BJ (cell line): Measurements from ENCODE around the gene TSHZ2. TPM values are rescaled to one million over a fixed set of nuclear protein-coding genes. Genes with fewer than 3 reads are reported as not detected.

Source experiments
- CTCF ChIA-PET: fragments of 350-600 bp; formaldehyde crosslinking; extraction: SDS; loops from one replicate; lab custom pipeline; 2021; ENCODE audit warnings: antibody characterized with exemption, inconsistent platforms; lab: Yijun Ruan, JAX
- POLR2A ChIA-PET: fragments of 300-600 bp; sonication (Branson Sonifier 250); formaldehyde crosslinking; extraction: SDS; loops from one replicate; lab custom pipeline; 2021; ENCODE audit warnings: antibody characterized with exemption; lab: Charles Lee
- DNase-seq: peaks from one replicate; pipeline ENCODE4 v3.0.0-alpha.2; 2011; ENCODE audit warnings: low read depth
- H3K27me3 ChIP-seq: 2 replicates; pipeline ENCODE4 v1.6.0; 2011; ENCODE audit warnings: low read length; ENCODE audit not compliant: control insufficient read depth, insufficient read depth
- H3K36me3 ChIP-seq: 2 replicates; pipeline ENCODE4 v1.5.1; 2011; ENCODE audit warnings: low read length; ENCODE audit not compliant: control insufficient read depth, insufficient read depth
- H3K4me3 ChIP-seq: 2 replicates; pipeline ENCODE4 v1.5.1; 2011; ENCODE audit warnings: low read depth, mild to moderate bottlenecking, control low read depth, low read length
- polyA plus RNA-seq: library from polyadenylated mRNA; depleted of rRNA; stranded (reverse); fragments of >200 nt; gene quantifications from 2 replicates; pipeline ENCODE4 v1.2.3, GENCODE V29; 2011
- TF ChIP-seq, protein P1 (sequence below): IDR thresholded peaks from 2 replicates; pipeline ENCODE4 v1.5.1; 2011; ENCODE audit warnings: low read depth, mild to moderate bottlenecking, control low read depth, inconsistent platforms, low read length, moderate library complexity; ENCODE audit not compliant: insufficient read depth

The TSHZ2 gene
- polyA plus RNA-seq, 1 experiment: not detected

DNA sequence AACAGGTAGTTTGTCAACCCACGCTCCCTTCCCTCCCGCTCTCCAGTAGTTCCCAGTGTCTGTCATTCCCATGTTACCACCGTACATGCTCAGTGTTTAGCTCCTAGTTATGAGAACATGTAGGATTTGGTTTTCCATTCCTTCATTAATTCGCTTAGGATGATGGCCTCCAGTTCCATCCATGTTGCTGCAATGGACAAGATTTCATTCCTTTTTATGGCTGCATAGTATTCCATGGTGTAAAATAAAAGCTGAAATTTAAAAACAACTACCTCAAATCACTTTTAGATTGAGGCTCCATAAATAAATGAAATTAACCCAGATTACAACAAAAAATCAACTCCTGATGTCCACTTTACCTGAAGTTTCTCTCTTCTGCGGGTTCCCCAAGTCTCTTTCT lies 430.9 kb downstream of the TSHZ2 start:
- no peak overlapping the region for H3K4me3 ChIP-seq
- CTCF ChIA-PET: no interaction called here
- no peaks in the 10 kb centered on the region for H3K27me3 ChIP-seq
- no peak for DNase-seq
- TF ChIP-seq, protein P1, sequence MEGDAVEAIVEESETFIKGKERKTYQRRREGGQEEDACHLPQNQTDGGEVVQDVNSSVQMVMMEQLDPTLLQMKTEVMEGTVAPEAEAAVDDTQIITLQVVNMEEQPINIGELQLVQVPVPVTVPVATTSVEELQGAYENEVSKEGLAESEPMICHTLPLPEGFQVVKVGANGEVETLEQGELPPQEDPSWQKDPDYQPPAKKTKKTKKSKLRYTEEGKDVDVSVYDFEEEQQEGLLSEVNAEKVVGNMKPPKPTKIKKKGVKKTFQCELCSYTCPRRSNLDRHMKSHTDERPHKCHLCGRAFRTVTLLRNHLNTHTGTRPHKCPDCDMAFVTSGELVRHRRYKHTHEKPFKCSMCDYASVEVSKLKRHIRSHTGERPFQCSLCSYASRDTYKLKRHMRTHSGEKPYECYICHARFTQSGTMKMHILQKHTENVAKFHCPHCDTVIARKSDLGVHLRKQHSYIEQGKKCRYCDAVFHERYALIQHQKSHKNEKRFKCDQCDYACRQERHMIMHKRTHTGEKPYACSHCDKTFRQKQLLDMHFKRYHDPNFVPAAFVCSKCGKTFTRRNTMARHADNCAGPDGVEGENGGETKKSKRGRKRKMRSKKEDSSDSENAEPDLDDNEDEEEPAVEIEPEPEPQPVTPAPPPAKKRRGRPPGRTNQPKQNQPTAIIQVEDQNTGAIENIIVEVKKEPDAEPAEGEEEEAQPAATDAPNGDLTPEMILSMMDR: no peak
- POLR2A ChIA-PET: no interaction called here
- no peaks in the 10 kb centered on the region for H3K36me3 ChIP-seq

GRCh38 chr20:53405139-53405538 lies 433.0 kb downstream of the TSHZ2 start:
- Histone ChIP-seq H3K4me3 (no peak overlapping the region), H3K36me3 (no peaks in the 10 kb centered on the region), H3K27me3 (no peaks in the 10 kb centered on the region)
- TF ChIP-seq, protein P1: no peak
- POLR2A ChIA-PET: no interaction called here
- CTCF ChIA-PET: no interaction called here
- DNase-seq: no peak

- no peak for DNase-seq
- Histone ChIP-seq H3K4me3 (no peak overlapping the region), H3K36me3 (no peaks in the 10 kb centered on the region), H3K27me3 (no peaks in the 10 kb centered on the region)
- TF ChIP-seq, protein P1: no peak
- ChIA-PET POLR2A (no interaction called here), CTCF (no interaction called here)
Measured at GRCh38 chr20:53406580-53406979, 434.4 kb downstream of the TSHZ2 start.

DNA sequence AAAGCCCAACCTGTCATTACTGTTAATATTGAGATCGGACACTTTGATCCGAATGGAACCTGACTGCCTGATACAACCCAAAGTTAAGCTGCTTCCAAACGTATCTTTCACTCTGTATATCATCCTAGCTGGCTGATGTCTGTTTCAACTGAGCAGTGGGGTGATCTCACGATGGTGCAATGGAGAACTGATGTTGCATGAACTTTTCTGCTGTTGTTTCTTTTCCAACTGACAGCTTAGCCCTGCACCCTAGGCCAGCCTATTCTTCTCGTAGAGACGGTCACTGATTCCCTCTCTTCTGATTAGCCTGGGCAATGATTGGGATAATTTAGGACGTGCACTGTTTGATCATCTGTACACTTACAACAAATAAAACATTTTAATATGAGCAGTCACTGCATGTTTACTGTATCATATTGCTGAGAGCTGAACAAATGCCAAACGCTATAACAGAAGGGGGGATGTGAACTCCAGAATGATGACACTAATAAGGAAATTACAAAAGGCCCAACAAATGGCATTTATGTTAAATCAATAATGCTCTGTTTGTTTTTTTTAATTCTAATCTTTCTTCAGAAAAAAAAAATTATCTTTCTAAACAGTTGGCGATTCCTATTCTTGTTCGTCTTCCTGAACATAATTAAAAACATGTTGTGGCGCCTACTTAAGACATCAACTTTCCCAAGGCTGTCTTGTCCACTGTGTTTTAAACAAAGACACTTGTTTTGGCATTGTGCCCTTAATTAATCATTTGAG lies 436.7 kb downstream of the TSHZ2 start:
- Histone ChIP-seq H3K27me3 (no peaks in the 10 kb centered on the region), H3K36me3 (no peaks in the 10 kb centered on the region), H3K4me3 (no peak overlapping the region)
- ChIA-PET POLR2A (no interaction called here), CTCF (interaction anchor here (0.6 kb wide), 1 partner anchor 56 kb away, joined by 3 read pairs; no protein-coding TSS in a partner anchor)
- DNase-seq: no peak
- TF ChIP-seq, protein P1: no peak

GRCh38 chr20:53409447-53409717 lies 437.2 kb downstream of the TSHZ2 start:
- POLR2A ChIA-PET: no interaction called here
- TF ChIP-seq, protein P1: no peak
- DNase-seq: no peak
- no peak overlapping the region for H3K4me3 ChIP-seq
- no peaks in the 10 kb centered on the region for H3K36me3 ChIP-seq
- H3K27me3 ChIP-seq: no peaks in the 10 kb centered on the region
- CTCF ChIA-PET: interaction anchor here (0.6 kb wide), 1 partner anchor 56 kb away, joined by 3 read pairs; no protein-coding TSS in a partner anchor
